Measurements from ENCODE around the gene EEF1AKMT2.
A peak's percentile ranks its signal among the peaks of the same experiment; 100 is the strongest.

DNA sequence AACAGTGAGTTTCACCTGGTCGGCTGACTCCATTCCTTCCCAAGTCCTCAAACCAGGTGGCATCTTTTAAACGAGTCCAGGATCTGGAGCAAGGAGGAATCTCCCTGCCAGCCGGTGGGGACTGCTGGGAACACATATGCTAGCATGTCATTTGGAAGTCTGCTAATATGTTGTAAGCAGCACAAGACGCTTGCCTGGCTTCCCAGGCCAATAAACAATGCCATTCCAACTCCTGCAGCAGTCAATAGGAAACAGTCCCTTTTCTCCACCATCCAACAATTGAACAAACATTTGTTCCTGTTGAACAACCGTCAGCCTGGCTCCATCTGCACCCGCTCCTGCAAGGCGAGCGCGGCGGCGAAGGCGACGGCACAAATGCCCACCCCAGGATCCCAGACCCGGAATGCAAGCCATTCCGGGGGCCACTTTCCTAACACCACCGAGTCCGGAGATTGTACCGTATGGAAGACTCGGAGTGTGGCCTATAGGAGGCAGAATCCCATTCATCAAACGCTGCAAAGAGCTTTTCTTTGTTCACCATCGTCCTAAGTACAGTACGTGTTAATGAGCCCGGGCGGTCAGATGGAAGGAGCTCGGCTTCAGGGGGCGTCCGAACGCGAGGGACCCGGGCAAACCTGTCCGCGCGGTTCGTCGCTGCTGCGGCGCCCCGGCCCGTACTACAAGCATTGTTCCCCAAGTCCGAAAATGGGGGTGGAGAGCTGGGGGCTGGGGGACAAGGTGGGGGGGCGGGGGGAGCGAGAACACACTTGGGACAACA is 49.1 kb downstream of the EEF1AKMT2 start:
- no peak for TF ChIP-seq POLR2A (IDR thresholded peaks at IDR 0.05)
- TF ChIP-seq, protein P1, sequence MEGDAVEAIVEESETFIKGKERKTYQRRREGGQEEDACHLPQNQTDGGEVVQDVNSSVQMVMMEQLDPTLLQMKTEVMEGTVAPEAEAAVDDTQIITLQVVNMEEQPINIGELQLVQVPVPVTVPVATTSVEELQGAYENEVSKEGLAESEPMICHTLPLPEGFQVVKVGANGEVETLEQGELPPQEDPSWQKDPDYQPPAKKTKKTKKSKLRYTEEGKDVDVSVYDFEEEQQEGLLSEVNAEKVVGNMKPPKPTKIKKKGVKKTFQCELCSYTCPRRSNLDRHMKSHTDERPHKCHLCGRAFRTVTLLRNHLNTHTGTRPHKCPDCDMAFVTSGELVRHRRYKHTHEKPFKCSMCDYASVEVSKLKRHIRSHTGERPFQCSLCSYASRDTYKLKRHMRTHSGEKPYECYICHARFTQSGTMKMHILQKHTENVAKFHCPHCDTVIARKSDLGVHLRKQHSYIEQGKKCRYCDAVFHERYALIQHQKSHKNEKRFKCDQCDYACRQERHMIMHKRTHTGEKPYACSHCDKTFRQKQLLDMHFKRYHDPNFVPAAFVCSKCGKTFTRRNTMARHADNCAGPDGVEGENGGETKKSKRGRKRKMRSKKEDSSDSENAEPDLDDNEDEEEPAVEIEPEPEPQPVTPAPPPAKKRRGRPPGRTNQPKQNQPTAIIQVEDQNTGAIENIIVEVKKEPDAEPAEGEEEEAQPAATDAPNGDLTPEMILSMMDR (IDR thresholded peaks at IDR 0.05) = peak in 3 of 6 experiments; percentile 17 to 34 (median 25)

Measured in Peyer's patch (tissue), 4 donors.